Fibroblast of the aortic adventitia (primary cell): Measurements from ENCODE around the gene HGS. TPM values are rescaled to one million over a fixed set of nuclear protein-coding genes. Genes with fewer than 3 reads are reported as not detected.

Experiments used
- DNase-seq: peaks from one replicate; pipeline ENCODE4 v3.0.0-alpha.2; 2010; ENCODE audit warnings: low read depth
- H3K4me3 ChIP-seq: 2 replicates; pipeline ENCODE4 v1.5.1; 2011; ENCODE audit warnings: low read depth, mild to moderate bottlenecking, control low read depth, low read length, moderate library complexity
- CTCF ChIP-seq: IDR thresholded peaks from 2 replicates; pipeline ENCODE4 v1.5.1; 2011; ENCODE audit warnings: mild to moderate bottlenecking, low read length, control low read depth, inconsistent platforms; ENCODE audit not compliant: insufficient read depth
- total RNA-seq: library from RNA; depleted of rRNA; stranded (reverse); fragments of >200 nt; gene quantifications from 2 replicates; pipeline ENCODE4 v1.2.3, GENCODE V29; 2012; ENCODE audit warnings: low replicate concordance

The HGS gene
- 89.0 and 94.7 TPM in 2 replicates for total RNA-seq

- peak within 1 kb of the TSS; percentile 91 for H3K4me3 ChIP-seq
- peak; percentile 99 for DNase-seq
- no peak for TF ChIP-seq CTCF
These were observed at the start of gene HGS, which contains the start of gene ARL16 for GRCh38 chr17:81683584-81684441. Gene HGS, plus strand, starts transcription at chr17:81684011. Its CDS starts 56 bp downstream, at chr17:81684067. Gene ARL16, minus strand, starts transcription at chr17:81683797. Its CDS starts 44 bp downstream, at chr17:81683753.

GRCh38 chr17:81635431-81635830 lies 48.4 kb upstream of the HGS start:
- peak overlapping the region; percentile 91 for H3K4me3 ChIP-seq
- DNase-seq, result no peak
- no peak for TF ChIP-seq CTCF

GRCh38 chr17:81635973-81636504 lies 47.8 kb upstream of the HGS start:
- DNase-seq, result no peak

GRCh38 chr17:81636505-81637288 lies 47.1 kb upstream of the HGS start, which contains the start of the genes NPLOC4 and TSPAN10:
Gene NPLOC4, minus strand, starts transcription at chr17:81637112. Its CDS starts 182 bp downstream, at chr17:81636930.
Gene TSPAN10, plus strand, starts transcription at chr17:81637196. Its CDS starts 5,217 bp downstream, at chr17:81642413.
- peak; percentile 83 for DNase-seq

More at GRCh38 chr17:81635973-81636504, 47.8 kb upstream of the HGS start:
- H3K4me3 ChIP-seq, result peak overlapping the region; percentile 91
- no peak for TF ChIP-seq CTCF

GRCh38 chr17:81638683-81639082 lies 45.1 kb upstream of the HGS start:
- DNase-seq, result no peak
- H3K4me3 ChIP-seq, result no peak overlapping the region
- no peak for TF ChIP-seq CTCF

More at GRCh38 chr17:81636505-81637288, 47.1 kb upstream of the HGS start, which contains the start of the genes NPLOC4 and TSPAN10:
- TF ChIP-seq CTCF, result no peak
- H3K4me3 ChIP-seq, result peak within 1 kb of the TSS; percentile 91

- DNase-seq, result no peak
- H3K4me3 ChIP-seq, result no peak overlapping the region
- no peak for TF ChIP-seq CTCF
These were observed 43.8 kb upstream of the HGS start for GRCh38 chr17:81640011-81640410.
